Astrocyte of the hippocampus (primary cell): ENCODE measurements around the gene TM4SF1.
A peak's percentile ranks its signal among the peaks of the same experiment; 100 is the strongest.

Source experiments
- DNase-seq: peaks from one replicate; pipeline ENCODE4 v3.0.0; 2011; ENCODE audit warnings: low read depth, low spot score

TM4SF1 gene

DNA sequence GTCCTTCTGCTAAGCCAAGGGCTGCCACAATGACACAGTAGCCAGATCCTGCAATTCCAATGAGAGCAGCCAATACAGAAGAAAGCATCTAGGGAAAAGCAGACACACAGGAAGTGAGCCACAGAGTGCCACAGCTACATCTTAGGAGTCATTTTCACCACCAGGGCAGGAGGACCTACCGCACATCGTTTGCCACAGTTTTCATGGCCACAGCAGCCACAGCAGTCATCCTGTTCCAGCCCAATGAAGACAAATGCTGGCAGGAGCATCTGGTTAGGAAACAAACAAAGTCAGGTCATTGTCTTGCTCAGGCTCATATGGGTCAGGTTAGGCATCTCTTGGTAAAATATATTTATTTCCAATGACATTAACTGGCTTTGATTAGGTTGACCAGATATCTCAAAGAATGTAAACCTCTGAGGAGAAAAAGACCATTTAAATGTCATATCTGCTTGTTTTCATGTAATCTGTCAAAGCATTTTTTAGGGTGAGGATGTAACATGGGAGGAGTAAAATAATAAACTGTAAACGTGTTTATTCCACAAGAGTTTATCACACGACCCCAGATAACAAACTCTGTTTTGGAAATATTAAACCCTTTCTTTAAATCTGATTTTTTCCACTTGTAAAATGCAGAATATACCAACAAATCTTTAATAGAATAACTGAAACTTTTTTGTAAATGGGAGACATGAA lies 1.8 kb downstream of the TM4SF1 start:
- no peak for DNase-seq

DNA sequence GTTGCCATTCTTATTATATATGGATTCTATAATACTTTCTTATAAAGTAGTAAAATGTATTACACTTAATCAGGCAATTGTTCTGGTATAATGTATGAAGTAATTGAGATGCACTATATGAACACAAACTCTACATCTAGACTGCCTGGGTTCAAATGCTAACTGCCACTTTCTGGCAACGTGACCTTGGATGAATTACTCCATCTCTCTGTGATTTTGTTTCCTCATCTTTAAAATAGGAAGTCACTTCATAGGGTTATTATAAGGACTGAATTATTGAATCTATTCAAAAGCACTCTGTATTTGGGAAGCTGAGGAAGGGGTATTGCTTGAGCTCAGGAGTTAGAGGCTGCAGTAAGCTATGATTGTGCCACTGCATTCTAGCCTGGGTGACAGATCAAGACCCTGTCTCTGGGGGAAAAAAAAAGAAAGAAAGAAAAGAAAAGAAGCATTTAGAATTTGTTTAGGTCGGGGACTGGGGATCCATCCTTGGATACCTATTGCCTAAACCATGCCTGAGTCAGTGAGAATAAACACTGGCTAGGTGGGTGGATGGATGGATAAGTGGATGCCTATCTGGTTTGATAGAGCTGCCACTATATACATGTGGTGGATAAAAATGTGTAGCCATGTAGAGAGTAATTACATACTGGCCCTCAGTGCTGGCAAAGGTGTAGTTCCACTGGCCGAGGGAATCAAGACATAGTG lies 2.5 kb downstream of the TM4SF1 start:
- DNase-seq = no peak

DNA sequence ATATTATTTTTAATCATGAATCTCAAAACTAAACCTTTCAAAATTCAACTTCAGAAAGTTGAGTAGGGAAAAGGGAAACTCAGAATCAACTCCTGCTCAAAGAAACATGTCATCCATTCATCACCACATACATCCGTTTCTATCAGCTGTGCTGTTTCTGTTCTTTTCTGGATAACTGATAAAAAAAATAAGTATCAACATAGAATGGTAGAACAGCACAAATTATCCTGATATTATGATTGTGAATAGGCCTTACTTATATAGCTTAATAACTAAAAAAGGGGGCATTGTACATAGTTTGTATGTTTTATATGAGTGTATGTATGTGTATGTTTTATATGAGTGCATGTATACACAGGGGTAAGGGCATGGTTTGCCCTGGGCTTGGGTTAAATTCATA lies 3.1 kb downstream of the TM4SF1 start:
- no peak for DNase-seq

DNA sequence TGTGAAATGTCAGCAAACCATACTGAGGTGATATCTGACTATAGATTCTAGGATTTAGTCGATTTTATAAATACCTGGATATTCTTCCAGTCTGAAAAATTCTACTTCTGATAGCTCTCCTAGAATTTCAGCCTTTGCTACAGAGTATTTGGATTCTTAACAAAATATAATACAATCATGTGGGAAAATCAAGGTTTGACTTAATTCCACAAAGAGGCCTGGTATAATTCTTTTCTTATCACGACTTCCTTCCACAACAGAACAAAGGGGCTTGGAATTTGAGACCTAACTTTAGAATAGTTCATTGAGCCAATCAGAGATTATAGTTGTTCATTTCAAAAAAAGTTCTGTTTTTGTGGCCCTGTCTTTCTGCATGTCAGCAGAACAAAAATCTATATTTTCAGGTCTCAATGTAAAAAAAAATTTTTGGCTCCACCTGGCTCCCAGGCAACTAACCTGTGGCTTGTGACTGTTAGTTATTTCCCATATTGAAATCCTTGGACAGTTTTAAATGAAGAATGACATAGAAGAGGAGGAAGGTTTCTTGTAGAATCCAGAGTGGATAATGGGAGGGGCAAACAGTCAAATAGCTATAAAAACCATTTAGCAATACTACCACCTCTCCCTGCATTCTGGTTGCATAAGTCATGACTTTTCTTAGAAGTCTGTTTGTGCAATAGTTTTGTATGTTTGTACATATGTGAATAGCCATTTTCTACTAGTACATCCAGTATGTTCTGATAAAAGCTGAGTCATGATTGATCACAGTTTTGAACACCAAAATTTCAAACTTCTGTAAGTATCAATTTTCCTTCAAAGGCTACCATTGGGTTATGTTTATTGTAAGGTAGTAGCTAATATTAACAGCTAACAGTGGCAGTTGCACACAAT lies 4.0 kb downstream of the TM4SF1 start:
- no peak for DNase-seq

DNA sequence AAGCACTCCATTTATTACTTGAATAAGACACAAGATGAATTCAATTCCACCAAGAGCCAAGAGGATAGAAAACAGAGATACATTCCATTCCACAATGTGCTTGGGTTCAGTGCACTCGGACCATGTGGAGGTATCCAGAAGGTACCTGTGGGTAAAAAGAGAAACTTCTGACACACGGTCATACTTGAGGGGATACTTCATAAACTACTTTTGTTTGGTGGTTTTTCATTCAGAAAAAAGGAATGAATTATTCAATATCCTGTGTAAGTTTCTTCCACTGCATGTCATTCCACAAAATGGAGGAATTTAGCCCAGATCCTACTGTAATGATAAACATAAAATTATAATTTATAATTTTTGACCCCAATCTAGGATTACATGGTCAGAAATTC lies 5.7 kb downstream of the TM4SF1 start:
- DNase-seq = no peak

DNA sequence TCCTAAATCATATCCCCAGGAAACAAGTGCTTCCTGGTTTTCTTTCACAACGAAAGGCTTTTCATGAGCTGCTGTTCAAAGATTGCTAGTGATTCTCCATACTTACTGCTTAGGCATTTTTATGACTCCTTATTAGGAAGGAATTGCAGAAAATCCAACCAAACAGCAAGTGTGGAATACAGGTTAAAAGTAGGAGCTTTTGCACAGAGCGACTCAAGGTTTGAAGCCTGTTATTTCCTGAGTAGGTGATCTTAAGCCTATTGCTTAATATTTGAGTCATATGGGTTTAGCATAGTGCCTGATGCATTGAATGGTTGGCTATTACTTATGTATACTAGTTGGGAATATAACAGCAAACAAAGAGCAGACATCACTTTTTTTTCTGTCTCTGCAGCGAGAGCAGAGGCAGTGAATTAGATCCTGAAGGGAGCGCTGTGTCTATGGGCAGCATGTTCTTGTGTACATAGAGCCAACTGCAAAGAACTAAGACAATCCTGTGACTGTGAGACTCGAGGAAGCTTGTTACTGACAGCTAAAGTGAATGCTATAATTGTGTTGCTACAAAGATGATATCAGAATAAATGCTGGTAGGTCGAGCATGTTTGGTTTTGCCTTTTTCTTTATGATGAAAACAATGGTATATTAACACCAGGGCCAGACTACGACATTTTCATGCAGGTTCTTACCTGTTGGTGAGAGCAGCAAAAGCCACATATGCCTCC lies 6.3 kb downstream of the TM4SF1 start:
- DNase-seq = no peak

DNA sequence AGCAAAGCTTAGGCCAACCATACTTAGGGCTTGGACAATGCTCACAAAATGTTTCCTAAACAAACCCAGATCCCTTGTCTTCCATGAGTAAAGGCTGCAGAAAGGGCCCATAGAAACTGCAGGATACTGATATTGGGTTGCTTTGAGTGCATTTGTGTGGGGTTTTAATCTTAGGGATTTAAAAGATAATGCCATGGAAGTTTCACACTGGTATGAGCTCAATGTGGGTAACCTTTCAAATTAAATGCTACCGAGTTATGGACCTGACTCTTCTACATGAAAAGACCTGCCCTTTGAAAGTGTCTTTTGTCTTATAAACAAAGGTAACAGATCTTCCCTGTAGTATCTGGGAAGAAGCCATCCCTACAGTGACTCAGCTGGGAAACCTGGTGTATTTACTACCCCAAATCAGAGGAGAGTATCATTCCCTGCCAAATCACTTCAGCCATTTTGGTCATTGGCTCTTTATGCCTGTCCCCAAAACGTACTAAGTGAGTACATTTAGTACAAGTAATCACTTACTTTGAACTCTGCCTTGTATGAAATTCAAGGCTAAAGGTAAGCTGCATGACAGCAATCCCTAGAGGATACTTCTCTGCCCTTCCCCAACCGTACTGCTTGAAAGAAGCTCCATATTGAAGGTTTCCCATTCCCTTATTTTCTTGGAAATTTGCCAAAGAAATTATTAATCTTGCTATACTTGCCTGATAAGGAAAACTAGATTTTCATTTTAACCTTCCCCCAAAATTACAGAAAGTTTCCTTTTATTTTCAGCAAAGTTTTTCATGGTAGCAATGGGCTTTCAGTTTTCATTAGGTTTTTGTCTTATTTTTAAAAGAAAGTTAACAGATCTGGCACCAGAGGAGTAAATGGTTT lies 7.2 kb downstream of the TM4SF1 start:
- DNase-seq = no peak

DNA sequence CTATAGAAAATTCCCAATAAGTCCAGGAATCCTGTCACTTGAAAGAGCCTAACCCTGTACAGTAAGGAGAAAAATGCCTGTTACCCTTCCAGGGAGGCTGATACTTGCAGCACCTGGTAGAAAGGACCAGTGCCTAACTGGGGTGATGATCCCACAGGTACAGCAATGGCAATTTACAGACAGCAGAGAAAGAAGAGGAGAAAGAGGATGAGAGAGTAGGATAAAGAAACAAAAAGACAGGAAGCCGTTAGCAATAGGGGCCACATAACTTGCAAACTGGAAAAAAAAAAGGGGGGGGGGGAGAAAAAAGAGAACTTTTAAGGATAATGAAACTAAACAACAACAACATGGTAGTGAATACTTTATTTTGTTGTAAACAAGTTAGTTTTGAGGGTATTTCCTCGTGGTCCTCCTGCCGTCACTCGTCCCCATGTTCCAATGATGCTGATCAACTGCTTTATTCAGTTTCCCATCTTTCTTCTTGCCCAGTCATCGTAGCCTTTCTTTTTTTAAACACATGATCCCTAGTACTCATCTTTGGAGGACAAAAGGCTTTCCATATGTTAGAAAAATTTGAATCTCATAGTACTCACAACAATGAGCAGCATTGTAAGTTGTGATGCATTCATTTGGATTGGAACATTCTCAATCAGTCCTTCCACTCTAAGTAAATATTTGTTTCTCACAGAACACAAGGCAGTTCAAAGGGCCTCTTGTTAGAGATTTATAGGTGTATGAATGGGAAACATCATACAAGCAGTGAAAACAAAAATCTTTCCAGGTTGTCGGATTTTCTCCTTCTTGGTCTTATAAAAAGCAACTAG lies 8.6 kb downstream of the TM4SF1 start:
- no peak for DNase-seq

DNA sequence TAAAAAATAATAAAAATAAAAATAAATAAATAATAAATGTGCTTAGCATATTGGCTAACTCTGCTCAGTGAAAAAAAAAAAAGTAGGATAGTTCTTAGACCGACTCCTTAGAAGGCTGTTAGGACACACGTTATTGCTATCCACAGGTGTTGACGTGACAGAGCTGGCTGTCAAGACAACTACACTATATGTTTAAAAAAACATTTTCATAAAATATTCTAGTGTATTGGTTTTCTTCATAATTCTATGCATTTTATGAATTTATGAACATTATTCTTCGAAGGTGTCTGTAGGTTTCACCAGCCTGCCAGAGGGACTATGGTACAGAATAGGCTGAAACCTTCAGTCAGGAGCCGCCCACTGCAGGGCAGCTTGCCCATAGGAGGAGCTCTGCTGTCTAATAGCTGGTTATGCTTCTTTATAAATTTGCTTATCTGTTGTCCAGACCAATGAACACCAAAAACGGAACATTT lies 9.2 kb downstream of the TM4SF1 start:
- no peak for DNase-seq

DNA sequence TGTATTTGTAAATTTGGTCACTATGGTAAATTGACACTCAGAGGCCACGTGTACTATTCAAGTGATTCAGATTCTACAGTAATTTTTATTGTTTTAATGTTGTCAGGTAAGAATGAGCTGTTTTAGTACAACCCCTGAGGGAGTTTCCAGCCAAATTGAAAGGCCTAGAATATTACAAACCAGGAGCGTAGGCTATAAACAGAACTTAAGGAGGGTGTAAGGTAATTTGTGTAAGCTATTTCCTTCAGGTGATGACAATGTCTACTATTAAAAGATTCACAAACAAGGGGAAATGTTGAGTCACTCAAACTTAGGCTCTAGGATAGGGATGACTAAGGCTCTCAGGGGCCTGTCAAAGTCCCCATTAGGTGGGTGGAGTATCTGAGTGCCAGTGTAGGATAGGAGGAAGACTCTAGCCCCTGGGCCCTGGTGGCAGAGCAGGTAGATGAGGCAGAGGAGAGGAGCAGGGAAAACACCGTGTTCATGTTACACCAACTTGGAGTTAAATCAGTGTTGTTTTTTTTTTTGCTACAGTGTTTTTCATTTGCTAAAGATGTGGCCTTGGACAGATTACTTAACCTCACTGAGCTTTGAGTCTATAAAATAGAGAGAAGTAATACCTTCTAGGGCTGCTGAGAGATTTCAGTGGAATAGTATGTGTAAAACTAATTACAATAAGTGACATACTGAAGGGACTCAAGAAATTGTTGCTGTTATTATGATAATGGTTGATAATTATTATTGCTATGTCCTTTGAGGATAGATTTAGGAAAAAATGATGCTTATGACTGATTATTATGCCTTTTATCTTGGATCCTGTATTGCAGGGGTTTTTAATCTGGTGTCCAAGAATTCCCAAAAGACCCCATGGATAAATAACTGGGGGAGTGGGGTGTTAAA lies 10.3 kb downstream of the TM4SF1 start:
- DNase-seq = no peak

DNA sequence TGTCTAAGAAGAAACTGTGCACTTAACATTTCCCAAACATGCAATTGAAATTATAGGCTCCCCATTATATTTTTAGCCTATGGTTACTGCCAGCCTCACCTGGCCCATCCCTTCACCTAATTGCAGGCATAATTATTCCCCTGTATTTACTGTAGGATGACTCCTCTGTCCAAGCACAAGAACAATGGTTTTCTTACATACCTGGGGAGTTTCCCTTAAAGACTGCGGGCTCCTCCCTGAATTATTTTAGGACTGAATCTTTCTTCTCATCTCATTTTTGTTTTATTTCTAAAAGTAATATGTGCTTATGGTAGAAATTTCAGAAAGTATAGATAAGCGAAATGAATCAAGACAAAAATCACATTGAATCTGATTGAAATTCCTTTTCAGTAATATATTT lies 11.4 kb downstream of the TM4SF1 start:
- no peak for DNase-seq

DNA sequence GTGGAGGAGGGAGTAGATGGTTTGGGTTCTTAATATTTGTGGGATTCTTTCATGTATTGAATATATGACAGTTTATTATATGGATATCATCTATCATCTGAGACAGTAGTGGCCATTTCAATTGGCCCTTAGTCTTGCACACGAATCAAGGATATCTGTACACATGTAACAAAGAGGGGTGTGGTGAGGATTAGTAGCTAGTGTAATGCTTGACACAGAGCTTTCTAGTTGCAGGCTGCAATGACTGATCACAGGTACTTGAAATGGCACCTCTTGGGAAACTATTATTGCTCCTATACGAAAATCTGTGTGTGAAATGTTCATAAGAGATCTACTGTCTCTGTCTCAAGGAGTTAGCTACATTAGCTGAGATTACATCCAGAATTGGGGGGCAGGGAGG lies 12.8 kb downstream of the TM4SF1 start:
- DNase-seq = no peak

DNA sequence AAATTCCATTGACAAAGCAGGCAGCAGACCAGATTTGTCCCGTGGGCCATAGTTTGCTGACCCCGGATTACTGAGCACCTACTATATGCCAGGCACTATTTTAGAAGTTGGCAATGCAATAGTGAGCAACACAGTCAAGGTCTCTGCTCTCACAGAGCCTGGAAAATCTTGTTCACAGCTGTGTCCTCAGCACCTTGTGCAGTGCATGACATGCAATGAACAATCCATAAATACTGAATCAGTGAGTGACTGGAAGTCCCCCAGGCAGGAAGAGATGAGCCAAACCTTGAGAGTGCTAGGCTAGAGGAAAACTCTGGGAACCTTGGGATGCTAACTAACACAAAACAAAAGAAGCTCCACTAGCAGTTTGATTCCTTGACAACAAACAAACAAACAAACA lies 14.4 kb downstream of the TM4SF1 start:
- DNase-seq = no peak

DNA sequence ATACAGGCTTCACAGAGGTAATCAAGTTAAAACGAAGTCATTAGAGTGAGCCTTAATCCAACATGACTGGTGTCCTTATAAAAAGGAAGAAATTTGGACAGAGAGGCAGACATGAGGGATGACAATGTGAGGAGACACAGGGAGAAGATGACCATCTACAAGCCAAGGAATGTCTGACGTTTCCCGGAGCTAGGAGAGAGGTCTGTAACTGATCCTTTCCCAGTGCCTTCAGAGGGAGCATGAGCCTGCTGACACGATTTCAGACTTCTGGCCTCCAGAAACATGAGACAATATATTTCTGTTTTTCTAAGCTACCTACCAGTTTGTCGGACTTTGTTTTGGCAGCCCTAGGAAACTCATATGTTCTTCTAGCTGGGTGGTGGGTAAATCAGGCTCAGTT lies 15.1 kb downstream of the TM4SF1 start:
- no peak for DNase-seq

DNA sequence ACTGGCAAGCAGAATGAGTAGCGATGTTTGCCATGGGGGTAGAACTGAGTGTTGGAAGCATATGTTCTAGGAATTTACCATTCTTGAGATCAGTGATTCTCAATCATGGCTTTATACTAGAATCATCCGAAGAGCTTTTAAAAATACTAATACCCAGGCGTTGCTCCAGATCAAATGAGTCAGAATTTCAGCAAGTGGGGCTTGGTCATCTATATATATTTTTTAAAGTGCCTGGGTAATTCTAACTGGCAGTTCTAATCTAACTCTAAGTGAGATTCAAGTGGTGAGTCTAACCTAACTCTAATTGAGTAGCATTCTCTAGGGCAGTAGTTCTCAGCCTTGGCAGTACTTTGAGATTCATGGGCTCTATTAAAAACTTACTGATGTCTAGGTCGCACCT lies 20.8 kb downstream of the TM4SF1 start:
- DNase-seq = no peak

DNA sequence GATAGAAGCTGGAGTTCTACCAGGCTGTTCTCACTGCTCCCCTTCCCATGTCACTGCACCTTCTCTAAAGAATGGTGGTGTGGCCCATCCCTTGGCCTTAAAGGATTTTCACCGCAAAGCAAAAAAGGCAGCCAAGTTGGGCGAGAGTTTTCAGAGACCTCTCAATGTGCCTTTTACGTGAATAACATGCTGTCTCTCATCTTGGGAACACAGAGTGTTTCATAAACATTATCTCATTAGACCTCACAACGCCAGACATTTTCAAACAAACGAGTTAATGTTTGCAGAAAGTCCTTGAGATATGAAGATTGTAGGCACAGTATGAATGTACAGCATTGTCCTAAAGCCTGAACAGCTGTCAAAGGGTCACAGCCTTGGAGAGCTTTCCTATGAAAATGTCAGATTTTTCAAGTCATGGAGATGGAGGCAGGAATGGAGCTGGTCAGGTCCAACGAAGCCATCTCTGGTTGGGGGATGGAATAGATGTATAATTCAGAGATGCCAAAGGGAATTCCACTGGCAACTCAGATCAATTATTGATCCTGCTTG lies 21.3 kb downstream of the TM4SF1 start:
- no peak for DNase-seq

DNA sequence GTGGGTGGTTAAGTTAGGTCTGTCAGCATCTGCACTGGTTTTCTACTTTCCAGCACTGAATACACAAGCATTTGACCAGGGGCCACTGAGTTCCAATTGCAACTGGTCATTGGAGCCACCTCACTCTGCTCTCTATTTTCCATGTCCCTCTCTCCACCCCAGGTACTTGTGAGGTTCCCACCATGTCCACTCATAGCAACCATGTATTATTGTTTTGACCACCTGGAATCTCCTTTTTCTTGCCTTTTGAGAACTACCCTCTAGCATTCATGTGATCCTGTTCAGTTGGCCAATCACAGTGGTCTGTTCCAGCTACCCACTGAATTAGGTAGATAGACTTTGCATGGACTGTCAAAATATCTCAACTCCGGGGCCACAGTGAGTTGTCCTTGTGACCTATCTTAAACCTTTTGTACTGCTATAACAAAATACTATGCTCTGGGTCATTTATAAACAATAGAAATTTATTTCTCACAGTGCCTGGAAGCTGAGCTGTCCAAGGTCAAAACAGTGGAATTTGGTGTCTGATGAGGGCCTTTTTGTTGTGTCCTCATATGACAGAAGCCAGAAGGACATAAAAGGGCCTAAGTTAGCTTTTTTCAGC lies 23.8 kb downstream of the TM4SF1 start:
- DNase-seq = no peak

DNA sequence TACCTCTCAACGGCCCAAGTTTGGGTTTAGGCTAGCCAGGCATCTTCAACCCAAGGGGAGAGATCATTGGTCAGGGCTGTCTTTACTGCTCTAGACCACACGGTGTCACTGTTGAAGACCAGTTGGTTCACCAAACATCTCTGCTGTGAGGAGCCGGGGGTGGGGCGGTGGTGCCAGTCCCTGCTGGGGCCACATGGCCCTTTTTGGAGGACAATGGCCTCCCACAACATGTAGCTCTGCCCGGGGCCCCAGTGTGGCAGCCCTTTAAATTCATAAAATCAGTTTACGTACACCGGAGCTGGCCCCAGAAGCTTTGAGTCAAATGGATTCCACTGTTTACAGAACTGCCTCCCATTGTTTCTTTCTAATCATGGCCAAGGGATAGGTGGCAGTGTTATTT lies 24.9 kb downstream of the TM4SF1 start:
- peak; percentile 62 for DNase-seq
